ENCODE data around the gene AOPEP. TPM values are rescaled to one million over a fixed set of nuclear protein-coding genes. Genes with fewer than 3 reads are reported as not detected.

The AOPEP gene
- total RNA-seq, 6 donors from 2014 or later, result 55.4 to 410 (median 111) TPM

GRCh38 chr9:95012902-95013301 is 286.4 kb downstream of the AOPEP start:
- 86 to 90% methylated on average over 3 of the region's 3 CpGs for WGBS, 2 donors

DNA sequence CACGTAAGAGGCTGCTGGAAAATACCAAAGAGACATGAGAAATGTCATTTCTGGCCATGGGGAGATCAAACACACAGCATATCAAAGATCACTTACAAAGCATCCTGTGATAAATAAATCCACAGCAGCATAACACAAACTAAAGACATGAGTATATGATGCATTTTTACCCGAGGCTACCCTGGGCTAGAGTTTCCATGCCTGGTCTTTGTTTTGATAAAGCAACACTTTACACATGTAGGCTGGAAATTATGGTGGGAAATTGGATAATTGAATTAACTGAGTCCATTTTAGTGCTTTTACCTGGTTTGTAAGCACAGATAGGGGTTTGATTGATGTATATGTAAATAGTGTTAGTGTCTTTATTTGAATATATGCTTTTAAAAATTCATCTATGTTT is 288.4 kb downstream of the AOPEP start:
- ATAC-seq (ENCODE audit: low FRiP score in 2 of 2) (no peak), DNase-seq (no peak)
- H3K4me3 ChIP-seq, result no peak overlapping the region
- WGBS, 2 donors, result 69 to 71% methylated on average over 2 of the region's 2 CpGs
- H3K4me1 ChIP-seq, result peaks cover 10 to 35% (median 24%) of the 10 kb centered on the region in 4 donors
- H3K27me3 ChIP-seq, result no peaks in the 10 kb centered on the region
- peaks cover 0 to 18% (median under 1%) of the 10 kb centered on the region in 4 donors for H3K36me3 ChIP-seq
- peak overlapping the region in 2 of 4 donors; percentile 20 to 36 for H3K27ac ChIP-seq
- TF ChIP-seq, protein P1, sequence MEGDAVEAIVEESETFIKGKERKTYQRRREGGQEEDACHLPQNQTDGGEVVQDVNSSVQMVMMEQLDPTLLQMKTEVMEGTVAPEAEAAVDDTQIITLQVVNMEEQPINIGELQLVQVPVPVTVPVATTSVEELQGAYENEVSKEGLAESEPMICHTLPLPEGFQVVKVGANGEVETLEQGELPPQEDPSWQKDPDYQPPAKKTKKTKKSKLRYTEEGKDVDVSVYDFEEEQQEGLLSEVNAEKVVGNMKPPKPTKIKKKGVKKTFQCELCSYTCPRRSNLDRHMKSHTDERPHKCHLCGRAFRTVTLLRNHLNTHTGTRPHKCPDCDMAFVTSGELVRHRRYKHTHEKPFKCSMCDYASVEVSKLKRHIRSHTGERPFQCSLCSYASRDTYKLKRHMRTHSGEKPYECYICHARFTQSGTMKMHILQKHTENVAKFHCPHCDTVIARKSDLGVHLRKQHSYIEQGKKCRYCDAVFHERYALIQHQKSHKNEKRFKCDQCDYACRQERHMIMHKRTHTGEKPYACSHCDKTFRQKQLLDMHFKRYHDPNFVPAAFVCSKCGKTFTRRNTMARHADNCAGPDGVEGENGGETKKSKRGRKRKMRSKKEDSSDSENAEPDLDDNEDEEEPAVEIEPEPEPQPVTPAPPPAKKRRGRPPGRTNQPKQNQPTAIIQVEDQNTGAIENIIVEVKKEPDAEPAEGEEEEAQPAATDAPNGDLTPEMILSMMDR (IDR thresholded peaks at IDR 0.05), result no peak
- TF ChIP-seq POLR2A (IDR thresholded peaks at IDR 0.05) (no peak), POLR2AphosphoS5 (IDR thresholded peaks at IDR 0.05) (no peak), EP300 (IDR thresholded peaks at IDR 0.05) (no peak)
- no peaks in the 10 kb centered on the region for H3K9me3 ChIP-seq

More at GRCh38 chr9:95012902-95013301, 286.4 kb downstream of the AOPEP start:
- H3K27me3 ChIP-seq, result no peaks in the 10 kb centered on the region
- peaks cover 0 to 18% (median 14%) of the 10 kb centered on the region in 4 donors for H3K4me1 ChIP-seq
- TF ChIP-seq EP300 (IDR thresholded peaks at IDR 0.05), result no peak
- TF ChIP-seq POLR2A (IDR thresholded peaks at IDR 0.05), result no peak
- TF ChIP-seq, protein P1 (IDR thresholded peaks at IDR 0.05), result no peak
- TF ChIP-seq POLR2AphosphoS5 (IDR thresholded peaks at IDR 0.05), result no peak
- ATAC-seq (ENCODE audit: low FRiP score in 2 of 2) (no peak), DNase-seq (no peak)
- H3K4me3 ChIP-seq, result no peak overlapping the region
- peaks cover 0 to 16% (median 0%) of the 10 kb centered on the region in 4 donors for H3K36me3 ChIP-seq
- peak overlapping the region in 2 of 4 donors; percentile 4 to 49 for H3K27ac ChIP-seq
- H3K9me3 ChIP-seq, result no peaks in the 10 kb centered on the region

DNA sequence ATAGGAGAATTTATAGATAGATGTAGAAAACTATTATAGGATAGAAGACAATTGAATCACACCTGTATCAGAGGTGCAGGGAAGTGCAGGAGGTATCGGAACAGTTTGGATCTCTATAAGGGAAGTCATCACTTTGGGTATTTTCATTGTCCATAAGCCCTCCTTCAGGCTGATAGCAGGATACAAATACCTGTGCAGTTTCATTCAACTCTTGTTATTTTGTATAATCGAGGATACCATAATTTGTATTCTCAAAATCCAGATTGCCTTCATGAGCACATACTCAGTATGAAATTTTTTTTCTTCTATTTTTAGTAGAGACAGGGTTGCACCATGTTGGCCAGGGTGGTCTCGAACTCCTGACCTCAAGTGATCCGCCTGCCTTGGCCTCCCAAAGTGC is 289.1 kb downstream of the AOPEP start:
- ATAC-seq (ENCODE audit: low FRiP score in 2 of 2), result no peak
- 94 to 99% methylated on average over 4 of the region's 4 CpGs for whole genome bisulfite sequencing, 2 donors

GRCh38 chr9:95017062-95017461 is 290.6 kb downstream of the AOPEP start:
- Histone ChIP-seq H3K4me3 (no peak overlapping the region), H3K27me3 (no peaks in the 10 kb centered on the region), H3K27ac (peak overlapping the region in 3 of 4 donors; percentile 33 to 77 (median 72)), H3K4me1 (peaks cover 10 to 33% (median 26%) of the 10 kb centered on the region in 4 donors), H3K9me3 (no peaks in the 10 kb centered on the region), H3K36me3 (peaks cover 0 to 30% (median 2%) of the 10 kb centered on the region in 4 donors)
- DNase-seq, result no peak
- WGBS, 2 donors, result 79 to 85% methylated on average over 1 of the region's 1 CpG
- no peak for ATAC-seq (ENCODE audit: low FRiP score in 2 of 2)
- TF ChIP-seq, protein P1 (IDR thresholded peaks at IDR 0.05), result no peak
- TF ChIP-seq POLR2AphosphoS5 (IDR thresholded peaks at IDR 0.05) (no peak), POLR2A (IDR thresholded peaks at IDR 0.05) (no peak), EP300 (IDR thresholded peaks at IDR 0.05) (no peak)

More for the DNA sequence above, 289.1 kb downstream of the AOPEP start:
- Histone ChIP-seq H3K36me3 (peaks cover 0 to 23% (median 2%) of the 10 kb centered on the region in 4 donors), H3K9me3 (no peaks in the 10 kb centered on the region), H3K27me3 (no peaks in the 10 kb centered on the region), H3K4me1 (peaks cover 10 to 33% (median 26%) of the 10 kb centered on the region in 4 donors), H3K4me3 (no peak overlapping the region), H3K27ac (no peak overlapping the region)
- TF ChIP-seq POLR2A (IDR thresholded peaks at IDR 0.05) (no peak), EP300 (IDR thresholded peaks at IDR 0.05) (no peak)
- DNase-seq, result no peak

DNA sequence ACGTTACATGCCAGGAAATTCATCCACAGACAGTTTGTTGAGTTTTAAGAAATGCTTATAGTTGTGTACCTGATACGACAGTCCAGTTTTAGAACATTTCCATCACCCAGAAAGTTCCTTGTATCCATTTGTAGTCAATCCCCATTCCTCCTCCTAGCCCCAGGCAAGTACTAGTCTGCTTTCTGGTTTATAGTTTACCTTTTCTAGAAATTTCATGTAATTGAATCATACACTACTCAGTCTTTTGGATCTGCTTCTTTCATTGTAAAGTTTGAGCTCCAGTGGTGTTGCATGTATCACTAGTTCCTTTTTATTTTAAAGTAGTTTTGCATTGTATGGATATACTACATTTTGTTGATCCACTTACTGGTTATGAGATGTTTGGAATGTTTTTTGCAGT is 291.2 kb downstream of the AOPEP start:
- Histone ChIP-seq H3K36me3 (peaks cover 0 to 30% (median 2%) of the 10 kb centered on the region in 4 donors), H3K4me3 (no peak overlapping the region), H3K4me1 (peaks cover 10 to 36% (median 29%) of the 10 kb centered on the region in 4 donors), H3K27me3 (no peaks in the 10 kb centered on the region), H3K27ac (peak overlapping the region; percentile 33 to 77 (median 72)), H3K9me3 (no peaks in the 10 kb centered on the region)
- 92 to 96% methylated on average over 2 of the region's 2 CpGs for WGBS, 2 donors
- TF ChIP-seq EP300 (IDR thresholded peaks at IDR 0.05), result no peak
- no peak for TF ChIP-seq POLR2A (IDR thresholded peaks at IDR 0.05)
- TF ChIP-seq, protein P1 (IDR thresholded peaks at IDR 0.05), result no peak
- no peak for TF ChIP-seq POLR2AphosphoS5 (IDR thresholded peaks at IDR 0.05)
- ATAC-seq (ENCODE audit: low FRiP score in 2 of 2) (no peak), DNase-seq (no peak)

Measured in upper lobe of left lung (tissue), 6 donors.